Stimulated activated naive CD8-positive, alpha-beta T cell treated with anti-CD3 and anti-CD28 coated beads, Interleukin-15, amount 100 ng/mL, for 72 hours (primary cell): ENCODE results near the gene NUDT19.

Experiments used
- ATAC-seq: fragments of 150-1000 bp; cut with Tn5 transposase; 2 replicates; pipeline ENCODE4 v1.10.0; 2021; ENCODE audit warnings: mild to moderate bottlenecking, moderate library complexity
- DNase-seq, 2 donors: peaks; one replicate each; pipeline ENCODE4 v3.0.0; 2021 to 2022
- H3K27ac Mint-ChIP-seq, 2 donors: one replicate each; pipeline ENCODE4 v1.8.0; 2022; ENCODE audit warnings: mild to moderate bottlenecking in 2 of 2, mixed read lengths in 2 of 2, moderate library complexity in 2 of 2
- H3K27me3 Mint-ChIP-seq: one replicate; pipeline ENCODE4 v1.8.0; 2022; ENCODE audit warnings: mixed read lengths
- H3K4me1 Mint-ChIP-seq: one replicate; pipeline ENCODE4 v1.8.0; 2022; ENCODE audit warnings: mild to moderate bottlenecking, mixed read lengths
- H3K4me3 Mint-ChIP-seq, 2 donors: one replicate each; pipeline ENCODE4 v1.8.0; 2022; ENCODE audit warnings: mild to moderate bottlenecking in 2 of 2, mixed read lengths in 2 of 2, moderate library complexity in 1 of 2
- H3K9me3 Mint-ChIP-seq, 2 donors: one replicate each; pipeline ENCODE4 v1.8.0; 2022; ENCODE audit warnings: mixed read lengths in 2 of 2

NUDT19 gene

DNA sequence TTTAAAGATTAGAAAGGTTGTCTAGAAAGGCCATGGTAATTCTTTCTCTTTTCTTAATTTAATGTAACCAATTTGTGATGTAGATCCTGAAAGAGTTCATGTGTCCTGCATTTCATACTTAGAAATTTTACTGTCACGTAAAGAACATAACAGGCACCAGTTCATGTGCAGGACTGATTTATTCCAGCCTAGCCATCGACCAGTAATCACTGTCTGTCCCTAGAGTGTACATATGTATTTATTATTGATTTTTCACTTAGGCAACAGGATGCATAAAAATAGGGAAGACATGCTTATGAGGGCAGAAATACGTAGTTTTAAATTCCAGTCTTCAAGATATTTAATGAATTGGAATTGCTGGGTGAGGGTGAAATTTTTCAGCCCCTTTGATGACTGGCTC, 65.6 kb downstream of the NUDT19 start:
- Mint-ChIP-seq H3K27me3 (peaks cover 49% of the 10 kb centered on the region), H3K4me3 (no peak overlapping the region), H3K9me3 (peaks cover 6 to 14% of the 10 kb centered on the region in 2 donors), H3K27ac (no peak overlapping the region), H3K4me1 (peaks cover 12% of the 10 kb centered on the region)
- no peak for DNase-seq
- no peak for ATAC-seq
